SH-SY5Y (cell line): ENCODE data around the gene KRTAP19-7.

Source experiments
- GATA2 ChIP-seq: IDR thresholded peaks from 2 replicates; pipeline ENCODE4 v1.6.1; 2011; ENCODE audit warnings: mild to moderate bottlenecking, low read depth, low read length
- GATA3 ChIP-seq: IDR thresholded peaks from 2 replicates; pipeline ENCODE4 v1.6.1; 2011; ENCODE audit warnings: low read depth, mild to moderate bottlenecking, low read length, moderate library complexity

DNA sequence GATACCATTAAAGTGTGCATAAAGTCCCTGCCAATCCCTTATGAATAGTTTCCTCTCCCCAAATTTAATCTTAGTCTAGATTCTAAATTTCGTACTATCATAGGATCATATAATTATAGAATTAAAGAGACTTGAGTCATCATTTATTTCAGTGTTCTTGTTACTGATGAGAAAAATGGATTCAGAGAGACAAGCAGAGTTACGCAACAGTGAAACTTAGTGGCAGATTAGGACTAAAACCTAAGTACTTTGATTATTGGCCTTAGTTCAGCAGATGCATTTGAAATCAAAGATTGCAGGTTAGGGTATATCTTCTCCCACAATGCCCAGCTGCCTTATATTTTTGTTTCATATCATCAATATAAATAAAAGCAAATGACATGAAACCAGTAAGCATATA, 843 bp upstream of the KRTAP19-7 start:
- TF ChIP-seq GATA3 = no peak
- no peak for TF ChIP-seq GATA2
